GM19328 (cell line): ENCODE measurements around the gene TMEM233.

ENCODE experiments used
- ATAC-seq: cut with Tn5 transposase; IDR thresholded peaks from one replicate; pipeline ENCODE4 v1.9.1; 2021; ENCODE audit warnings: mild to moderate bottlenecking, moderate library complexity; ENCODE audit not compliant: unreplicated experiment

Gene TMEM233

GRCh38 chr12:119679081-119679480 is 85.5 kb downstream of the TMEM233 start:
- no peak for ATAC-seq

- ATAC-seq, result no peak
Observed at GRCh38 chr12:119679490-119679889, 85.9 kb downstream of the TMEM233 start.

- ATAC-seq, result no peak
Observed at GRCh38 chr12:119681111-119681510, 87.5 kb downstream of the TMEM233 start.

GRCh38 chr12:119681728-119682638 is 88.4 kb downstream of the TMEM233 start:
- no peak for ATAC-seq

GRCh38 chr12:119682639-119683252 is 89.2 kb downstream of the TMEM233 start:
- ATAC-seq, result no peak

GRCh38 chr12:119683413-119683812 is 89.8 kb downstream of the TMEM233 start:
- ATAC-seq, result no peak

- ATAC-seq, result no peak
Observed at GRCh38 chr12:119683816-119684215, 90.2 kb downstream of the TMEM233 start.

GRCh38 chr12:119684711-119685369 is 91.3 kb downstream of the TMEM233 start:
- no peak for ATAC-seq

- no peak for ATAC-seq
Observed at GRCh38 chr12:119685375-119685774, 91.8 kb downstream of the TMEM233 start.

- no peak for ATAC-seq
Observed at GRCh38 chr12:119686355-119686754, 92.8 kb downstream of the TMEM233 start.

- ATAC-seq, result no peak
Observed at GRCh38 chr12:119686776-119687175, 93.2 kb downstream of the TMEM233 start.

- no peak for ATAC-seq
Observed at GRCh38 chr12:119687406-119687805, 93.8 kb downstream of the TMEM233 start.

- ATAC-seq, result no peak
Observed at GRCh38 chr12:119687879-119688278, 94.3 kb downstream of the TMEM233 start.

- ATAC-seq, result no peak
Observed at GRCh38 chr12:119689935-119690500, 96.4 kb downstream of the TMEM233 start.

- no peak for ATAC-seq
Observed at GRCh38 chr12:119691202-119691810, 97.7 kb downstream of the TMEM233 start.

- no peak for ATAC-seq
Observed at GRCh38 chr12:119692410-119692809, 98.8 kb downstream of the TMEM233 start.
